HFFc6 (cell line): ENCODE results near the gene TRPC4. TPM values are rescaled to one million over a fixed set of nuclear protein-coding genes. Genes with fewer than 3 reads are reported as not detected.
A peak's percentile ranks its signal among the peaks of the same experiment; 100 is the strongest.

Source experiments
- DNase-seq: peaks from one replicate; pipeline ENCODE4 v3.0.0-alpha.2; 2018
- H3K27ac Mint-ChIP-seq: 2 replicates; pipeline ENCODE4 v1.8.0; 2020; ENCODE audit warnings: mild to moderate bottlenecking, mixed read lengths
- H3K27me3 Mint-ChIP-seq: 2 replicates; pipeline ENCODE4 v1.8.0; 2021; ENCODE audit warnings: mild to moderate bottlenecking, moderate library complexity, mixed read lengths; ENCODE audit not compliant: insufficient read depth
- H3K36me3 Mint-ChIP-seq: 2 replicates; pipeline ENCODE4 v1.8.0; 2021; ENCODE audit warnings: low read depth, mixed read lengths
- H3K4me1 Mint-ChIP-seq: 2 replicates; pipeline ENCODE4 v1.8.0; 2020; ENCODE audit warnings: low read depth, mixed read lengths
- H3K4me3 Mint-ChIP-seq: 2 replicates; pipeline ENCODE4 v1.8.0; 2020; ENCODE audit warnings: mild to moderate bottlenecking, moderate library complexity, mixed read lengths
- H3K9me3 Mint-ChIP-seq: 2 replicates; pipeline ENCODE4 v1.8.0; 2020; ENCODE audit warnings: mild to moderate bottlenecking, mixed read lengths
- CTCF ChIP-seq: fragments of 200-600 bp; sonication (generic); IDR thresholded peaks from 2 replicates; pipeline ENCODE4 v1.5.0; 2021; ENCODE audit warnings: antibody characterized with exemption, mild to moderate bottlenecking
- total RNA-seq, 6 experiments: library from RNA; stranded (reverse); fragmentation: NEBNext Ultra II Directional; extraction: Animal tissue kit (Norgen Biotek cat#: 25700); gene quantifications; 2 replicates in 1 of 6; 3 replicates in 5 of 6; pipeline ENCODE4 v1.2.3, GENCODE V29; 2021

Gene TRPC4
- total RNA-seq, 6 experiments from 2014 or later = 14.3 to 17.5 (median 15.4) TPM

GRCh38 chr13:37657956-37658355 is 211.6 kb downstream of the TRPC4 start:
- peak overlapping the region; percentile 55; the same call in 1 of the 2 replicates for H3K4me3 Mint-ChIP-seq
- no peaks in the 10 kb centered on the region for H3K9me3 Mint-ChIP-seq
- TF ChIP-seq CTCF = no peak
- no peak for DNase-seq
- no peaks in the 10 kb centered on the region for H3K27me3 Mint-ChIP-seq
- H3K4me1 Mint-ChIP-seq = peaks cover 7% of the 10 kb centered on the region
- H3K36me3 Mint-ChIP-seq = peaks cover 5% of the 10 kb centered on the region
- H3K27ac Mint-ChIP-seq = no peak overlapping the region; the same call in 1 of the 2 replicates

- peak overlapping the region; percentile 95 for H3K27ac Mint-ChIP-seq
- no peak for TF ChIP-seq CTCF
- H3K4me1 Mint-ChIP-seq = peaks cover 16% of the 10 kb centered on the region
- H3K4me3 Mint-ChIP-seq = peak overlapping the region; percentile 61
- H3K9me3 Mint-ChIP-seq = no peaks in the 10 kb centered on the region
- DNase-seq = peak; percentile 71
- H3K36me3 Mint-ChIP-seq = peaks cover 10% of the 10 kb centered on the region
- H3K27me3 Mint-ChIP-seq = no peaks in the 10 kb centered on the region
These were observed 212.4 kb downstream of the TRPC4 start for GRCh38 chr13:37657134-37657533.

- Mint-ChIP-seq H3K27me3 (no peaks in the 10 kb centered on the region), H3K27ac (peak overlapping the region; percentile 95), H3K36me3 (peaks cover 15% of the 10 kb centered on the region), H3K9me3 (no peaks in the 10 kb centered on the region), H3K4me1 (peaks cover 23% of the 10 kb centered on the region), H3K4me3 (peak overlapping the region; percentile 63)
- no peak for TF ChIP-seq CTCF
- DNase-seq = peak; percentile 99
These were observed 213.2 kb downstream of the TRPC4 start for GRCh38 chr13:37656247-37656940.

GRCh38 chr13:37652596-37652995 is 217.0 kb downstream of the TRPC4 start:
- Mint-ChIP-seq H3K36me3 (peaks cover 23% of the 10 kb centered on the region), H3K4me1 (peaks cover 51% of the 10 kb centered on the region), H3K27ac (peak overlapping the region; percentile 29), H3K4me3 (peak overlapping the region; percentile 18), H3K27me3 (no peaks in the 10 kb centered on the region), H3K9me3 (no peaks in the 10 kb centered on the region)
- peak; percentile 29 for DNase-seq
- no peak for TF ChIP-seq CTCF

- Mint-ChIP-seq H3K4me1 (peaks cover 58% of the 10 kb centered on the region), H3K9me3 (no peaks in the 10 kb centered on the region), H3K4me3 (no peak overlapping the region), H3K27me3 (no peaks in the 10 kb centered on the region), H3K36me3 (peaks cover 29% of the 10 kb centered on the region), H3K27ac (peak overlapping the region; percentile 61)
- no peak for TF ChIP-seq CTCF
- no peak for DNase-seq
These were observed 217.7 kb downstream of the TRPC4 start for GRCh38 chr13:37651891-37652290.
